GM21737 (cell line): ENCODE results near the gene OR13C9.
"Not testable (repeated sequence)": the region's sequence is repeated elsewhere in the genome, so short reads cannot be mapped to it uniquely, and the experiment has no call there.

Source experiments
- ATAC-seq: cut with Tn5 transposase; IDR thresholded peaks from one replicate; pipeline ENCODE4 v1.9.1; 2021; ENCODE audit warnings: mild to moderate bottlenecking, moderate library complexity; ENCODE audit not compliant: unreplicated experiment

Gene OR13C9

GRCh38 chr9:104618104-104618503 lies at the start of gene OR13C9:
OR13C9 (minus strand) TSS chr9:104618204; CDS start chr9:104618204, 0 bp downstream.
- ATAC-seq = no peak

- no peak for ATAC-seq
Measured at GRCh38 chr9:104658496-104659195, 40.6 kb upstream of the OR13C9 start.

GRCh38 chr9:104635456-104635855 lies 17.5 kb upstream of the OR13C9 start:
- no peak for ATAC-seq

- no peak for ATAC-seq
Measured at GRCh38 chr9:104633976-104634520, 16.0 kb upstream of the OR13C9 start.

- not testable (repeated sequence) for ATAC-seq
Measured at GRCh38 chr9:104625964-104626363, 8.0 kb upstream of the OR13C9 start.

GRCh38 chr9:104617418-104617817 lies 586 bp downstream of the OR13C9 start:
- ATAC-seq = no peak

GRCh38 chr9:104611213-104611612 lies 6.8 kb downstream of the OR13C9 start:
- no peak for ATAC-seq

GRCh38 chr9:104608336-104608735 lies 9.7 kb downstream of the OR13C9 start:
- no peak for ATAC-seq

- ATAC-seq = no peak
Measured at GRCh38 chr9:104606152-104606551, 11.9 kb downstream of the OR13C9 start.

GRCh38 chr9:104605527-104605926 lies 12.5 kb downstream of the OR13C9 start, which contains the start of gene OR13C2:
OR13C2 (minus strand) TSS chr9:104605627; CDS start chr9:104605627, 0 bp downstream.
- not testable (repeated sequence) for ATAC-seq

- no peak for ATAC-seq
Measured at GRCh38 chr9:104604801-104605200, 13.2 kb downstream of the OR13C9 start.

- not testable (repeated sequence) for ATAC-seq
Measured at GRCh38 chr9:104599313-104599712, 18.7 kb downstream of the OR13C9 start, which contains the start of gene OR13C5. OR13C5 (minus strand) TSS chr9:104599413; CDS start chr9:104599413, 0 bp downstream.

GRCh38 chr9:104598749-104599148 lies 19.3 kb downstream of the OR13C9 start:
- not testable (repeated sequence) for ATAC-seq

- no peak for ATAC-seq
Measured at GRCh38 chr9:104589626-104590025, 28.4 kb downstream of the OR13C9 start.

- no peak for ATAC-seq
Measured at GRCh38 chr9:104586496-104587180, 31.4 kb downstream of the OR13C9 start.

- ATAC-seq = no peak
Measured at GRCh38 chr9:104580562-104580961, 37.4 kb downstream of the OR13C9 start.

GRCh38 chr9:104577263-104577662 lies 40.7 kb downstream of the OR13C9 start:
- ATAC-seq = no peak

GRCh38 chr9:104575456-104575855 lies 42.5 kb downstream of the OR13C9 start:
- ATAC-seq = no peak

- no peak for ATAC-seq
Measured at GRCh38 chr9:104572612-104573011, 45.4 kb downstream of the OR13C9 start.

GRCh38 chr9:104568868-104569267 lies 49.1 kb downstream of the OR13C9 start, which contains the start of gene OR13C8:
OR13C8 (plus strand) TSS chr9:104569168; CDS start chr9:104569168, 0 bp downstream.
- no peak for ATAC-seq
